Nephron (organoid): Measurements from ENCODE around the gene ARHGEF16.
A peak's percentile ranks its signal among the peaks of the same experiment; 100 is the strongest.

Experiments used
- H3K27ac Mint-ChIP-seq, 3 experiments: 2 replicates each; pipeline ENCODE4 v1.8.0; 2020; ENCODE audit warnings: mixed read lengths in 3 of 3, mild to moderate bottlenecking in 2 of 3, moderate library complexity in 1 of 3
- H3K27me3 Mint-ChIP-seq: 2 replicates; pipeline ENCODE4 v1.8.0; 2021; ENCODE audit warnings: low read depth, mild to moderate bottlenecking, moderate library complexity, mixed read lengths
- H3K36me3 Mint-ChIP-seq: 2 replicates; pipeline ENCODE4 v1.8.0; 2020; ENCODE audit warnings: low read depth, mixed read lengths
- H3K4me1 Mint-ChIP-seq: 2 replicates; pipeline ENCODE4 v1.8.0; 2020; ENCODE audit warnings: mixed read lengths
- H3K4me3 Mint-ChIP-seq, 3 experiments: 2 replicates each; pipeline ENCODE4 v1.8.0; 2020; ENCODE audit warnings: mild to moderate bottlenecking in 3 of 3, mixed read lengths in 3 of 3, moderate library complexity in 2 of 3
- H3K9me3 Mint-ChIP-seq: 2 replicates; pipeline ENCODE4 v1.8.0; 2020; ENCODE audit warnings: mixed read lengths
- CTCF ChIP-seq, 3 experiments: fragments of 200-600 bp; sonication (generic); IDR thresholded peaks; one replicate each; pipeline ENCODE4 v1.5.0; 2021; ENCODE audit warnings: antibody characterized with exemption in 3 of 3; ENCODE audit not compliant: unreplicated experiment in 3 of 3

Gene ARHGEF16

GRCh38 chr1:3472906-3473305 is 18.4 kb downstream of the ARHGEF16 start:
- Mint-ChIP-seq H3K9me3 (no peaks in the 10 kb centered on the region), H3K27me3 (no peaks in the 10 kb centered on the region), H3K27ac (peak overlapping the region; percentile 72 to 90 (median 75)), H3K36me3 (no peaks in the 10 kb centered on the region), H3K4me3 (no peak overlapping the region), H3K4me1 (peaks cover 26% of the 10 kb centered on the region)
- TF ChIP-seq CTCF (IDR thresholded peaks at IDR 0.05; ENCODE audit: unreplicated experiment in 3 of 3) = no peak

- Mint-ChIP-seq H3K27me3 (no peaks in the 10 kb centered on the region), H3K27ac (peak overlapping the region; percentile 72 to 90 (median 75)), H3K4me3 (peak overlapping the region in 1 of 3 experiments; percentile 1), H3K4me1 (peaks cover 26% of the 10 kb centered on the region), H3K9me3 (no peaks in the 10 kb centered on the region), H3K36me3 (no peaks in the 10 kb centered on the region)
- TF ChIP-seq CTCF (IDR thresholded peaks at IDR 0.05; ENCODE audit: unreplicated experiment in 3 of 3) = no peak
Observed at GRCh38 chr1:3473381-3473844, 18.9 kb downstream of the ARHGEF16 start.

- no peak for TF ChIP-seq CTCF (IDR thresholded peaks at IDR 0.05; ENCODE audit: unreplicated experiment in 3 of 3)
- H3K27ac Mint-ChIP-seq = peak overlapping the region; percentile 72 to 90 (median 75)
Observed at GRCh38 chr1:3474016-3474415, 19.6 kb downstream of the ARHGEF16 start.

GRCh38 chr1:3474421-3474820 is 20.0 kb downstream of the ARHGEF16 start:
- no peak overlapping the region for H3K4me3 Mint-ChIP-seq
- peaks cover 26% of the 10 kb centered on the region for H3K4me1 Mint-ChIP-seq
- no peaks in the 10 kb centered on the region for H3K9me3 Mint-ChIP-seq
- H3K27ac Mint-ChIP-seq = no peak overlapping the region
- no peaks in the 10 kb centered on the region for H3K27me3 Mint-ChIP-seq
- no peaks in the 10 kb centered on the region for H3K36me3 Mint-ChIP-seq
- no peak for TF ChIP-seq CTCF (IDR thresholded peaks at IDR 0.05; ENCODE audit: unreplicated experiment in 3 of 3)

More at GRCh38 chr1:3474016-3474415, 19.6 kb downstream of the ARHGEF16 start:
- Mint-ChIP-seq H3K4me3 (no peak overlapping the region), H3K4me1 (peaks cover 26% of the 10 kb centered on the region), H3K9me3 (no peaks in the 10 kb centered on the region), H3K36me3 (no peaks in the 10 kb centered on the region), H3K27me3 (no peaks in the 10 kb centered on the region)

GRCh38 chr1:3475839-3476573 is 21.5 kb downstream of the ARHGEF16 start:
- Mint-ChIP-seq H3K9me3 (no peaks in the 10 kb centered on the region), H3K36me3 (no peaks in the 10 kb centered on the region), H3K27ac (no peak overlapping the region), H3K4me3 (no peak overlapping the region), H3K27me3 (no peaks in the 10 kb centered on the region), H3K4me1 (peaks cover 17% of the 10 kb centered on the region)
- TF ChIP-seq CTCF (IDR thresholded peaks at IDR 0.05; ENCODE audit: unreplicated experiment in 3 of 3) = no peak

GRCh38 chr1:3476666-3477065 is 22.2 kb downstream of the ARHGEF16 start:
- Mint-ChIP-seq H3K9me3 (no peaks in the 10 kb centered on the region), H3K4me3 (no peak overlapping the region), H3K27ac (no peak overlapping the region), H3K4me1 (peaks cover 15% of the 10 kb centered on the region), H3K27me3 (no peaks in the 10 kb centered on the region), H3K36me3 (no peaks in the 10 kb centered on the region)
- TF ChIP-seq CTCF (IDR thresholded peaks at IDR 0.05; ENCODE audit: unreplicated experiment in 3 of 3) = no peak
